GM23248 (cell line): Measurements from ENCODE around the gene ANO1.

Experiments
- EZH2 ChIP-seq: fragments of 200-600 bp; sonication (generic); IDR thresholded peaks from 2 replicates; pipeline ENCODE4 v1.6.1; 2018; ENCODE audit warnings: antibody characterized with exemption, mild to moderate bottlenecking; ENCODE audit not compliant: insufficient read depth, poor library complexity, severe bottlenecking
- EZH2phosphoT487 ChIP-seq: fragments of 200-600 bp; sonication (generic); IDR thresholded peaks from 2 replicates; pipeline ENCODE4 v1.6.1; 2018; ENCODE audit warnings: antibody characterized with exemption, moderate library complexity, mild to moderate bottlenecking, low read depth; ENCODE audit not compliant: insufficient read depth

GRCh38 chr11:70134490-70134889, 56.4 kb downstream of the ANO1 start:
- TF ChIP-seq EZH2 (no peak), EZH2phosphoT487 (no peak)
